A673 (cell line): ENCODE measurements around the gene ARHGAP30.

Source experiments
- EZH2 ChIP-seq: fragments of 200-600 bp; sonication (generic); IDR thresholded peaks from 2 replicates; pipeline ENCODE4 v1.6.1; 2017; ENCODE audit warnings: borderline replicate concordance, low read depth, mild to moderate bottlenecking, mixed read lengths, antibody characterized with exemption, low read length; ENCODE audit not compliant: poor library complexity, severe bottlenecking
- TF ChIP-seq, protein P1 (sequence below): fragments of 300-800, 200-600 bp; sonication (generic); conservative IDR thresholded peaks from 2 replicates; pipeline ENCODE4 v1.5.1; 2017; ENCODE audit warnings: low read depth, mild to moderate bottlenecking, antibody characterized with exemption, low read length, moderate library complexity, mixed read lengths

- no peak for TF ChIP-seq EZH2
- TF ChIP-seq, protein P1, sequence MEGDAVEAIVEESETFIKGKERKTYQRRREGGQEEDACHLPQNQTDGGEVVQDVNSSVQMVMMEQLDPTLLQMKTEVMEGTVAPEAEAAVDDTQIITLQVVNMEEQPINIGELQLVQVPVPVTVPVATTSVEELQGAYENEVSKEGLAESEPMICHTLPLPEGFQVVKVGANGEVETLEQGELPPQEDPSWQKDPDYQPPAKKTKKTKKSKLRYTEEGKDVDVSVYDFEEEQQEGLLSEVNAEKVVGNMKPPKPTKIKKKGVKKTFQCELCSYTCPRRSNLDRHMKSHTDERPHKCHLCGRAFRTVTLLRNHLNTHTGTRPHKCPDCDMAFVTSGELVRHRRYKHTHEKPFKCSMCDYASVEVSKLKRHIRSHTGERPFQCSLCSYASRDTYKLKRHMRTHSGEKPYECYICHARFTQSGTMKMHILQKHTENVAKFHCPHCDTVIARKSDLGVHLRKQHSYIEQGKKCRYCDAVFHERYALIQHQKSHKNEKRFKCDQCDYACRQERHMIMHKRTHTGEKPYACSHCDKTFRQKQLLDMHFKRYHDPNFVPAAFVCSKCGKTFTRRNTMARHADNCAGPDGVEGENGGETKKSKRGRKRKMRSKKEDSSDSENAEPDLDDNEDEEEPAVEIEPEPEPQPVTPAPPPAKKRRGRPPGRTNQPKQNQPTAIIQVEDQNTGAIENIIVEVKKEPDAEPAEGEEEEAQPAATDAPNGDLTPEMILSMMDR: no peak
Observed at GRCh38 chr1:161113915-161114314, 44.2 kb upstream of the ARHGAP30 start.
